ENCODE data around the gene AKNA.
A peak's percentile ranks its signal among the peaks of the same experiment; 100 is the strongest.

Gene AKNA

GRCh38 chr9:114414346-114414745 is 26.6 kb upstream of the AKNA start:
- no peak for DNase-seq (ENCODE audit: low read depth in 2 of 2)

GRCh38 chr9:114413861-114414301 is 26.1 kb upstream of the AKNA start:
- no peak for DNase-seq (ENCODE audit: low read depth in 2 of 2)

- DNase-seq (ENCODE audit: low read depth in 2 of 2): no peak
Observed at GRCh38 chr9:114412048-114412683, 24.4 kb upstream of the AKNA start.

GRCh38 chr9:114411452-114411851 is 23.7 kb upstream of the AKNA start:
- no peak for DNase-seq (ENCODE audit: low read depth in 2 of 2)

DNA sequence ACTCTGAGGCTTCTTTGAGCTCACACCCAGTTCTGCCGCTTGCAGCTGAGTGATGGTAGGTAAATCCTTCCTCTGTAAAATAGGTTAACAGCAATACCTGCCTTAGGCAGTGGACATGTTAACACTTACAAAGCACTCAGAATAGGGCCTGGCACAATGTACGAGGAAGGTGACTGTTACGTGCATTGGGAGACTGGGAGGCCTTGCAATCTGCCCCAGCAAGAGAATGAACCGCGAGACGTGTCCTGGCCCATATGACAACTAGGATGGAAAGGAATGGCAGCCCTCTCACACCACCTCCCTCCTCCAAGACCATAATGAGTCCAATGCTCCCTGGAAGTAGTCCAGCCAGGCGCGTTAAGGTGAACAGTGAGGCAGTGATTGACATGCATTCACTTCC is 23.1 kb upstream of the AKNA start:
- no peak for DNase-seq (ENCODE audit: low read depth in 2 of 2)

DNA sequence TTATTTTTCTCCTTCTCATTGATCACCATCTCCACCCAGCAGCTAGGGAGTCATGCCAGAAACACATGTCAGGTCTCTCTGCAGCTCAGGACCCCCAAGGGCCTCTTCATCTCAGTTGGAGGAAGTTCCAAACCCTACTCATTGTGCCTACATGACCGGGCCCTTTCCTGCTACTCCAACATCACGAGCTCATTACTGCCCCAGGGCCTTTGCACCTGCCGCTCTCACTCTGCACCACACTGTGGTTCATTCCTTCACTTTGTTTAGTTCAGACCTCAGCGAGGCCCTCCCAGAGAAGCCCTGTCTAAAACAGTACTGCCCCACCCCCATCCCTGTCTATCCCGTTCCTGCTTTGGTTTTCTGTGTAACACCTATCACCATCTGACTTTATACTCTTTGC is 22.1 kb upstream of the AKNA start:
- DNase-seq (ENCODE audit: low read depth in 2 of 2): no peak

- no peak for DNase-seq (ENCODE audit: low read depth in 2 of 2)
Observed at GRCh38 chr9:114409103-114409780, 21.5 kb upstream of the AKNA start.

- no peak for DNase-seq (ENCODE audit: low read depth in 2 of 2)
Observed at GRCh38 chr9:114408645-114409044, 20.9 kb upstream of the AKNA start.

DNA sequence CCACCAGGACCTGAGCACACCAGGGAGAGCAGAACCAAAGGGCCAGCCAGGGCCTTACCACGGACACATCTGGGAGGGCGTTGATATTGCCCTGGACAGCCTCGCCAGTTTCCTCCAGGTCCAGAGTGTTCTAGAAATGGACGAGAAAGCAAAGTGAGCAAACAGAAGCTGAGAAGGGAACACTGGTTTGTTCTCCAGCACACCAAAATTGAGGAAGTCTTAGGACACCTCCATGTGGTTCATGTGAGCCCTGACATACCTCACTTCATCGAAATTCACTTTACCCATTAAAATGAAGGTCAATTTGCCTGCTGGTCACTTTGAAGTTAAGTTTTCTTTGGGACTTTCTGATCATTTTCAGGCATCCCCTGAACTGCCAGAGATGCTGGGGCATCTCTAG is 20.1 kb upstream of the AKNA start:
- DNase-seq (ENCODE audit: low read depth in 2 of 2): no peak

DNA sequence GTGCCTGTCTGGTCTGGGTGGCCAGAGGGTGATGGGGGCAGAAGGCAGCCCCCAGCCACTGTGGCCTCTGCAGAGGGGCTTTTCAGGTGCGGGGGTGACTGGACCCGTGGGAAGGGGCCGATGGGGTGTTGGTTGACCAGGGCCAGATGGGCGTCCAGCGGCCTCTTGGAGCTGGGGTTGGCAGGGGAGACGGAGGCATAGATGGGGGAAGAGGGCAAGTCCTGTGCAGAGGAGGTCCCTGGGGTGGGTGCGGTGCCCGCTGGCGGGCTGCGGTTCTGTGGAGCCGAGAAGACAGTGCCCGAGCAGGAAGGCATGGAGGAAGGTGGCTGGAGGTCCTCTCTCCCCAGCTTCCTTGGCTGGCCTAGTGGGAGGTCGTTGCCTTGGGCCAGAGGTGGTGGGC is 18.7 kb upstream of the AKNA start:
- no peak for DNase-seq (ENCODE audit: low read depth in 2 of 2)

- peak; percentile 61 to 65 for DNase-seq (ENCODE audit: low read depth in 2 of 2)
Observed at GRCh38 chr9:114405294-114406034, 17.7 kb upstream of the AKNA start.

GRCh38 chr9:114404531-114404930 is 16.7 kb upstream of the AKNA start:
- DNase-seq (ENCODE audit: low read depth in 2 of 2): no peak

DNA sequence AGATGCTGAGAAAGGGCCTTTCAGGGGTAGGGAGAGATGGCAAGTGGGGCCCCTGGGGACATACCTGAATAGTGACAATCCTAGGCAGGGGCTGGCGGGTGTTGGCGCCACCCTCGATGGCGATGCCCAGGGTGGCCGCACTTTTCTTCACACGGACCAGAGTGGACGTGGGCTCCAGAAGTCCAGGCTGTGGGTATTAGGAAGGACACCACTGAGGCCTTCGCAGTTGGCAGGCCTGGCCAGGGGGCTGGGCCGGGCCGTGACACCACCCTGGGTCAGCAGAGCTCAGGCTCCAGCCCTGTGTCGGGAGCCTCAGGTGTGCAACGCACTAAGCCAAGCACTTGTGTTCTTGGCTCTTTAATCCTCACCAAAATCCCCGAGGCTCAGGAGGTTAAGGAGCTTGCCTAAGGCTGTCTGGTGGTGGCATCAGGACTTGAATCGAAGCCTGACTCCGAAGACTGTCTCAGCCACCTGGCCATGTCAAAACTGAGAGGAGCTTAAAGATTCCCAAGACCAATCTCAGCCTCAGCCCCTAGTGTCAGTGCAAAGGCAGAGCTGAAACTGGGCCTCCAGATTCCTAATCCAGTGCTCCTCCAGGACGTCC is 15.5 kb upstream of the AKNA start:
- DNase-seq (ENCODE audit: low read depth in 2 of 2): no peak

DNA sequence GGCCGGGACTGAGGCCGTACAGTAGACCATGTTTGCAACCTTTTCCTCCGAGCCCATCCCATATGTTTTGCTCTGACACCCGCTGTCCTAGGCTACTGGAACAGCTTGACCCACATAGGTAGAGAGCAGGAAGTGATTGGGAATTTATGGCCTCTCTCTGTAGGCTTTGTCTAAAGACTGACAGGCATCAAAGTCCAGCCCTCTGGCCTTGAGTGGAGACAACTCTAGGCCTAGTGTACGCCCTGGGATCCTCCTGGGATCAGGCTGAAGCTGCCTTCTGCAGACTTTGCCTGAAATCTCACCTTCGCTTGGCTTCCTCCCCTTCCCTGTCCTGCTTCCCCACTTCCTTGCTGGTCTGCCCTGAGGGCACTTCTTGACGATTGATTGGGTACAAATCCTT is 13.6 kb upstream of the AKNA start:
- DNase-seq (ENCODE audit: low read depth in 2 of 2): no peak

GRCh38 chr9:114400772-114401171 is 13.0 kb upstream of the AKNA start:
- DNase-seq (ENCODE audit: low read depth in 2 of 2): no peak

GRCh38 chr9:114400219-114400618 is 12.4 kb upstream of the AKNA start:
- DNase-seq (ENCODE audit: low read depth in 2 of 2): no peak

GRCh38 chr9:114399381-114399780 is 11.6 kb upstream of the AKNA start:
- no peak for DNase-seq (ENCODE audit: low read depth in 2 of 2)

- DNase-seq (ENCODE audit: low read depth in 2 of 2): peak; percentile 90 to 95
Observed at GRCh38 chr9:114397848-114398605, 10.2 kb upstream of the AKNA start.

DNA sequence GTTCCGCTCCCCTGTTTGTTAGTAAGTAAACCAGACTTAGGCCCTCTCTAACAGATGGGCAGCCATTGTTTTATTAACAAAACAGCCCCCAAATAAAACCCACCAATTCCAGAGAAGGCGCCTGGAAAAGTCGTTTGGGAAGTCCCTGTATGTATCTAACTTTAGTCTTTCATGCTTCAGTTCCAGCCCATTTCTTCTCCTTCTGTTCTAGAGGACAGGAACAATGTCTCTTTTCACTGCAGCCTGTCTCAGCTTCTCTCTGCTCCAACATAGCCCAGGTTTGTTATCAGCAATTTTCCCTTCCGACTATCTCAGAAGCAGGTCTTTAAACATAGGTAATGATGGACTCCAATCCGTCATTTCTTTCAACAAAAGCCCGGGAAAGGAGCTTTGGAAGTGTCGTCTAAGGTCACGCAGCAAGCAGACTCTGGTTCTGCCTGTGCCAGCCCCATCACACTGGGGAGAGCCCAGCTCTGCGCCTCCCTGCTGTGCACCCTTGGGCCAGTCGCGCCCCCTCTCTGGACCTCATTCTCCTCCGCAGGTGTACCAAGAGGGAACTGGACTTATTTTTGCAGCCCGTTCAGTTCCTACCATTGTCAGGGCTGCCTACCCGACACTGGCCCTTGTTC is 9.6 kb upstream of the AKNA start:
- no peak for DNase-seq (ENCODE audit: low read depth in 2 of 2)

DNA sequence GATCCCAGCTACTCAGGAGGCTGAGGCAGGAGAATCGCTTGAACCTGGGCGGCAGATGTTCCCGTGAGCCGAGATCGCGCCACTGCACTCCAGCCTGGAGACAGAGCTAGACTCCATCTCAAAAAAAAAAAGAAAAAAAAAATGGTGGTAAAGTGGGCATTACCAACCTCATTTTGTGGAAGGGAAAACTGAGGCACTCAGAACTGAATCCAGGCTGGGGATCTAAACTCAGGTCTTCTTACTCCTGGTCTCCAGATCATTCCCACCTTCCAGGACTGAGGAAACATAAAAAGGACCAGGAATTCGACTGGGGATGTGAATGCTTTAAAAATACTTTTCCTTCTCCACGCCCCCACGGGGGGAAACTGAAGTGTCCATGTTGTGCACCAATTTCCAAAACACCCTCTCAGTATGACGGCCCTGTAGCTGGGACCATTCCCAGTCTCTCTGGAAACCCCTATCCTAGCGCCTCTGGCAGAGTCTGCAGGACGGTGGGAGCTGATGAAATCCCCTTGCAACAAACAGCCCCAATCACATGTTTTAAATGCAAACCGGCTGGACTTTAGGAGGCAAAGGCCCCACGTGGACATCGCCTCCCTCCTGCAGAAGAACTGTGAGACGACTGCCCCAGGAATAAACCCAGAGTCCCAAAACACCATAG is 8.9 kb upstream of the AKNA start:
- no peak for DNase-seq (ENCODE audit: low read depth in 2 of 2)

GRCh38 chr9:114395768-114396167 is 8.0 kb upstream of the AKNA start:
- DNase-seq (ENCODE audit: low read depth in 2 of 2): no peak

Data from stimulated activated CD8-positive, alpha-beta memory T cell treated with anti-CD3 and anti-CD28 coated beads, Interleukin-7, amount 100 ng/mL, for 4 hours (primary cell).